ENCODE results near the gene PPP1R15A.
"Not testable (repeated sequence)": the region's sequence is repeated elsewhere in the genome, so short reads cannot be mapped to it uniquely, and the experiment has no call there.

The PPP1R15A gene

DNA sequence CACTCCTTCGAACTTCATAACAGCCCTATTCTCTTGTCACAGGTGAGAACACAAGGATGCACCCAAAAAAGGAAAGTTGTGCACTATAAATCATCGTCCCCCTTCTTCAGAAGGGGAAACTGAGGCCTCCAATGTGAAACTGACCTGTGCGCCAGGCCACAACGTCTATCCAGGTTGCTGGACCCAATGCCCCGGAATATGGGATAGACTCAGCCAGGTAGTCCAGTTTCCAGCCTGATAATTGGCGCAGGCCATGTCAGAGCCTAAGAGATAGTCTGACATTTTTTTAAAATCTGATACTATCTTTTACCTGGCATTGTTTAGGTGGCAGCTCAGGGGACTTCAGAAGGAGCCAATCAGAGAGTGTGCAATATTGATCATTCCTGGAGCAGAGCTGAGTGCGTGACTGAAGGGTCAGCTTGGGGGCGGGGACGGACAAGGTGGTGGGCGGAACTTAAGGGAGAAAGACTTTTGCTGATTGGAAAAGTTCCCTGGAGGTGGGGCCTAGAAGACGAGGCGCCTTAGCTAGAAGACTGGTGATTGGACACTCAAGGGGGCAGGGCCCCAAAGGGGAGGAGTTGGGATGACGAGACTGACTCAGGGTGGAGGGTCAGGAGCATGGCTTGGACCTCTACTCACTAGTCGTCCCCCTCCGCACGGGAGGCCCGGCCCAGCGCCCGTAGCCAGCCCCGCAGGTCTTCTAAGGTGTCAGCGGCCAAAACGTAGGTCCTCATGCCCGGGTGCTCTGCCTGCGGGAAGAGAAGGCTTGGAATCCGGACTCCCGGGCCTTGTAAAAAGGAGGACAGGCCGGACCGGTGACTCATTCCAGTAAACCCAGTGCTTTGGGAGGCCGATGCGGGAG lies 12.3 kb upstream of the PPP1R15A start:
- no peak for DNase-seq (ENCODE audit: low read depth)

GRCh38 chr19:48861313-48861712 lies 10.9 kb upstream of the PPP1R15A start:
- DNase-seq (ENCODE audit: low read depth), result no peak

DNA sequence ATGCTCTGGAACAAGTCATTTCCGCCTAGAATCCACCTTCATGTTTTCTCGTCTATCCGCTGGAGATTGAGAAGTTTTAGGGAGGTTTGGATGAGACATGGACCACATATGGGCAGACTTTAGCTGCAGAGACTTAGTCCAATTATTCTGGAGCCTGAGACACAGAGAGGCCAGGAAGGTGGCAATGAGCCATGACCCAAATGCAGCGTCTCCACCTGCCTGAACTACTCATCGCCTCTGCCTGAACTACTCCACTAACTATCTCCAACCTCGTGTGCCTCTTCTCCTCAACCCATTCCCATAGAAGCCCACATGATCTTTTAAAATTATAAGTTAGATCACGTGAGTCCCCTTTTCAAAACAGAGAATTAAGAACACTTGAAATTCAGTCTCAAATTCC lies 9.4 kb upstream of the PPP1R15A start:
- no peak for DNase-seq (ENCODE audit: low read depth)

- no peak for DNase-seq (ENCODE audit: low read depth)
Measured at GRCh38 chr19:48866692-48867091, 5.5 kb upstream of the PPP1R15A start.

DNA sequence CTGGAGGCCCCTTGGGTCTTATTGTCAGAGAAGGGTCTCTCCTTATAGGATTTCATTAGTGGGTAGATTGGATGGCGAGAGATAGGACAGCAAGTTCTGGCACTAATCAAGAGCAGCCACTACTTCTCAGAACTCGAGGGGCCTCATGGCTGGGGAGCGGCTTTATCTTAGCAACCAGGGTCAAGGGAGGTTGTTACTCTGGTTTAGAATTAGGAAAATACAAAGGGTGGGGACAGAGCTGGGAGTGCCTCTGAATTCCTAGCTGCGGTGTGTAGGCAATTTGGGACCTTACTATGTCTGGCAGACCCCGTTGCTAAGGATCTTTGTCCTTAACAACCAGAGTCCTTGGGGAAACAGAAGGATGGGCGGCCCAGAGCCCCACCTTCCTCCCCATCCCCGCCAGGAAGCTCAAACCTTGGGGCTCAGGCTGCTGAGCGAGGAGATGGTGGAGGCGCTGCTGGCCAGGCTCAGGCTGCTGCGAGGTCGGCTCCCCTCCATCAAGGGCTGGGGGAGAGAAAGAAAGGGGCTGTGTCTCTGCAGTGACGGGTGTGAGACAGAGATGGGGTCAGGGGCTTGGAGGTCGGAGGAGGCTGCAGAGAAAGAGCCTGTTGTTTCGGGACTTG lies 5.0 kb upstream of the PPP1R15A start:
- no peak for DNase-seq (ENCODE audit: low read depth)

DNA sequence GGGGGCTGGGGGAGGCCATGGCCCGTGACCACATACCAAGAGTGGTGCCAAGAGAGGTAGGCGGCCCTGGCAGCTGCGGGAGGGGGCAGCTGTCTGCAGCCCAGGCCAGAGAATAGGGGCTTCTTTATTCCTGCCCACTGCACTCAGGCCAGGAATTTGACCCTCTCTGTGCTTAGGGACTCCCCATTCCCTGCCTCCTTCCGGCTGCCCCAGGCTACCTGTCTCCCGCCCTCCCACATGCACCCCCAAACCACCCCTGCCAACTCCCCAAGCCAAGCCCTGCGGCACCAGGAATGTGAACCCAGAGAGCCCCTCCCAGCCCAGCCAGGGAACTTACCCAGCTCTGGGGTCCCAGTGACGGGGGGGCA lies 4.5 kb upstream of the PPP1R15A start:
- no peak for DNase-seq (ENCODE audit: low read depth)

DNA sequence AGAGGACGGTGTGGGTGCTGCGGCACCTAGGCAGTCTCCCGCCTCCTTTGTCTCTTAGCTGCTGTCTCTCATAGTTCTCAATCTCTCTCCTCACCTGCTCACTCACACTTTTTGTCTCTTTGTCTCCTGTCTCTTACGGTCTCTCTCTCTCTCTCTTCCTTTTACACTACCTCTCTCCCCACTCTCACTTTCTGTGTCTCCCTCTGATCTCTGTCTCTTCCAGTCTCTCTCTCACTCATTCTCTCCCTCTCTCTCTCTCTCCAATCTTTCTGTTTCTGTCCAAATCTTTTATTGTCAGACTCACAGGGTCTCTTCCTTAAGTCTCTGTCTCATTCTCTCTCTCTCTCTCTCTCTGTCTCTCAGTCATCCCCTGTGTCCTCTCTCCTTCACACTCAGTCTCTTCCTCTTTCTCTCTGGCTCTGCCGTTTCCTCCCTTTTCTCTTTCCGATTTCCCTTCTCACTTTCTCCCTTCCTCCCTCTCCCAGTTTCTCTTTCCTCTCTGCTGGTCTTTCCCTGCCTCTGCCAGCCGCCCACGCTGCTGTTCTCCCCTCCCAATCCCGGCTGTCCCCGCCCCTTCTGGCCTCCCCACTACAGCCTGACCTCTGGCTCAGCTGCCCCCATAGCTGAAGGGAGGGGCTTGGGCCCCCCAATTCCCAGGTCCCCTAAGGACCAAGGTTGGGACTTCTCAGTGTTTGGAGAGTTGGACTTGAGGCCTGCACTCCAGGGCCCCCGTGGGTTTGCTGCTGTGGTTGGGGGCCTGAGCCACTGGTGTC lies 3.9 kb upstream of the PPP1R15A start, which contains the start of gene PLEKHA4:
Gene PLEKHA4, minus strand, starts transcription at position 504 of the 773 bp plus-strand sequence. CDS start 997 bp downstream, outside the sequence.
- no peak for DNase-seq (ENCODE audit: low read depth)

- DNase-seq (ENCODE audit: low read depth), result no peak
Measured at GRCh38 chr19:48870048-48870447, 2.2 kb upstream of the PPP1R15A start.

GRCh38 chr19:48871471-48872181 lies 595 bp upstream of the PPP1R15A start:
- DNase-seq (ENCODE audit: low read depth), result not testable (repeated sequence)

GRCh38 chr19:48872884-48873475 lies 759 bp downstream of the PPP1R15A start:
- peak; percentile 96 for DNase-seq (ENCODE audit: low read depth)

DNA sequence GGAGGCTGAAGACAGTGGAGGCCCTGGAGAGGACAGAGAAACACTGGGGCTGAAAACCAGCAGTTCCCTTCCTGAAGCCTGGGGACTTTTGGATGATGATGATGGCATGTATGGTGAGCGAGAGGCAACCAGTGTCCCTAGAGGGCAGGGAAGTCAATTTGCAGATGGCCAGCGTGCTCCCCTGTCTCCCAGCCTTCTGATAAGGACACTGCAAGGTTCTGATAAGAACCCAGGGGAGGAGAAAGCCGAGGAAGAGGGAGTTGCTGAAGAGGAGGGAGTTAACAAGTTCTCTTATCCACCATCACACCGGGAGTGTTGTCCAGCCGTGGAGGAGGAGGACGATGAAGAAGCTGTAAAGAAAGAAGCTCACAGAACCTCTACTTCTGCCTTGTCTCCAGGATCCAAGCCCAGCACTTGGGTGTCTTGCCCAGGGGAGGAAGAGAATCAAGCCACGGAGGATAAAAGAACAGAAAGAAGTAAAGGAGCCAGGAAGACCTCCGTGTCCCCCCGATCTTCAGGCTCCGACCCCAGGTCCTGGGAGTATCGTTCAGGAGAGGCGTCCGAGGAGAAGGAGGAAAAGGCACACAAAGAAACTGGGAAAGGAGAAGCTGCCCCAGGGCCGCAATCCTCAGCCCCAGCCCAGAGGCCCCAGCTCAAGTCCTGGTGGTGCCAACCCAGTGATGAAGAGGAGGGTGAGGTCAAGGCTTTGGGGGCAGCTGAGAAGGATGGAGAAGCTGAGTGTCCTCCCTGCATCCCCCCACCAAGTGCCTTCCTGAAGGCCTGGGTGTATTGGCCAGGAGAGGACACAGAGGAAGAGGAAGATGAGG lies 1.5 kb downstream of the PPP1R15A start:
- no peak for DNase-seq (ENCODE audit: low read depth)

- no peak for DNase-seq (ENCODE audit: low read depth)
Measured at GRCh38 chr19:48874303-48875135, 2.3 kb downstream of the PPP1R15A start.

- not testable (repeated sequence) for DNase-seq (ENCODE audit: low read depth)
Measured at GRCh38 chr19:48876043-48876981, 4.1 kb downstream of the PPP1R15A start.

DNA sequence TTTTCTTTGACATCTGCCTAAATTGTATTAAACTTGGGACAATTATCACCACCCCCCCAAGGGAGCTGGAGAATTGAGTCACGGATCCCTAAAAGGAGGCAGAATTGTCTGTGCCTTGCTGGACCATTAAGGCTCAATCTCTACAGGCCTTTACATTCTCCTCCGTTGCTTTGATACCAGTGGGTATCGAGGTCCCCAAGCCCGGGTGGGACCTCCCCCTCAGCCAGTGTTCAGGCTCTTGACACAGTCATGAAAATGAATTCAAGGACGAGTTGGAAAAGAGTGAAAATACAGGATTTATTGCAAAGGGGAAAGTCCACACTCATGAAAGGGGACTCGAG lies 5.6 kb downstream of the PPP1R15A start:
- DNase-seq (ENCODE audit: low read depth), result no peak

GRCh38 chr19:48878196-48879024 lies 6.2 kb downstream of the PPP1R15A start:
- no peak for DNase-seq (ENCODE audit: low read depth)

DNA sequence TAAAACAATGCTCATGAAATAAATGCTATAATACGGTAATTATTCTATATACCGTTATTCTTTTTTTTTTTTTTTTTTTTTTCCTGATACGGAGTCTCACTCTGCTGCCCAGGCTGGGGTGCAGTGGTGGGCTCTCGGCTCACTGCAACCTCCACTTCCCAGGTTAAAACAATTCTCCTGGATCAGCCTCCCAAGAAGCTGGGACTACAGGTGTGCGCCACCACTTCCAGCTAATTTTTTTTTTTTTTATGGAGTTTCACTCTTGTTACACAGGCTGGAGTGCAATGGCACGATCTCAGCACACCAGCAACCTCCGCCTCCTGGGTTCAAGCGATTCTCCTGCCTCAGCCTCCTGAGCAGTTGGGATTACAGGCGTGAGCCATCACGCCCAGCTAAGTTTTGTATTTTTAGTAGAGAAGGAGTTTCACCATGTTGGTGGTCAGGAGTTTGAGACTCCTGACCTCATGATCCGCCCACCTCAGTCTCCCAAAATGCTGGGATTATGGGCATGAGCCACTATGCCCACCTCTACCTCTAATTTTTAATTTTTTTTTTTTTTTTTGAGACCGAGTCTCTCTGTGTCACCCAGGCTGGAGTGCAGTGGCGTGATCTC lies 6.9 kb downstream of the PPP1R15A start:
- no peak for DNase-seq (ENCODE audit: low read depth)

DNA sequence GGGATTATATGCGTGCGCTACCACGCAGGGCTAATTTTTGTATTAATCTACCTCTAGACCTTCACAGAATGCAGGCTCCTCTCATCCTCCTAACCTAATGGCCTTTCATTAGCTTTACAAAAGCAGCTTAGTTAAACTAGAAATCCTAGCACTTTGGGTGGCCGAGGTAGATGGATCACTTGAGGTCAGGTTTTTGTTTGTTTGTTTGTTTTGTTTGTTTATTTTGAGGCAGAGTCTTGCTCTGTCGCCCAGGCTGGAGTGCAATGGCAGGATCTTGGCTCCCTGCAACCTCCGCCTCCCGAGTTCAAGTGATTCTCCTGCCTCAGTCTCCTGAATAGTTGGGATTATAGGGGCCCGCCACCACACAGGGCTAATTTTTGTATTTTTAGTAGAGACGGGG lies 7.5 kb downstream of the PPP1R15A start:
- not testable (repeated sequence) for DNase-seq (ENCODE audit: low read depth)

Data from fibroblast of the conjunctiva (primary cell).